IMR-90 (cell line): ENCODE measurements around the gene UBE3C.

Experiments used
- CEBPB ChIP-seq: IDR thresholded peaks from 2 replicates; pipeline ENCODE4 v1.6.1; 2012; ENCODE audit warnings: low read depth, low read length, improper control_type of control experiment
- CHD1 ChIP-seq: IDR thresholded peaks from 2 replicates; pipeline ENCODE4 v1.6.1; 2012; ENCODE audit warnings: low read depth, low read length, improper control_type of control experiment
- CTCF ChIP-seq: conservative IDR thresholded peaks from 2 replicates; pipeline ENCODE4 v1.5.1; 2012; ENCODE audit warnings: mild to moderate bottlenecking, low read depth, low read length, improper control_type of control experiment
- ELK1 ChIP-seq: fragments of 150-350 bp; IDR thresholded peaks from 2 replicates; pipeline ENCODE4 v1.6.1; 2016; ENCODE audit warnings: low read depth, mild to moderate bottlenecking, low read length, moderate library complexity, borderline replicate concordance
- FOS ChIP-seq: fragments of 150-350 bp; IDR thresholded peaks from 2 replicates; pipeline ENCODE4 v1.6.1; 2016; ENCODE audit warnings: low read depth, low read length
- MAFK ChIP-seq: IDR thresholded peaks from 2 replicates; pipeline ENCODE4 v1.6.1; 2012; ENCODE audit warnings: low read depth, low read length, improper control_type of control experiment
- MAZ ChIP-seq: IDR thresholded peaks from 2 replicates; pipeline ENCODE4 v1.6.1; 2012; ENCODE audit warnings: low read depth, mild to moderate bottlenecking, low read length, improper control_type of control experiment, moderate library complexity, borderline replicate concordance
- MXI1 ChIP-seq: IDR thresholded peaks from 2 replicates; pipeline ENCODE4 v1.6.1; 2012; ENCODE audit warnings: low read depth, mild to moderate bottlenecking, low read length, moderate library complexity, borderline replicate concordance
- NFE2L2 ChIP-seq: fragments of 150-350 bp; IDR thresholded peaks from 2 replicates; pipeline ENCODE4 v1.6.1; 2016; ENCODE audit warnings: low read depth, mild to moderate bottlenecking, low read length
- POLR2A ChIP-seq: IDR thresholded peaks from 2 replicates; pipeline ENCODE4 v1.6.1; 2012; ENCODE audit warnings: mild to moderate bottlenecking, low read depth, low read length
- RAD21 ChIP-seq: IDR thresholded peaks from 2 replicates; pipeline ENCODE4 v1.6.1; 2012; ENCODE audit warnings: low read length, improper control_type of control experiment
- RFX5 ChIP-seq: IDR thresholded peaks from 2 replicates; pipeline ENCODE4 v1.8.0; 2012; ENCODE audit warnings: low read depth, mild to moderate bottlenecking, low read length, moderate library complexity
- SMC3 ChIP-seq: fragments of 150-350 bp; IDR thresholded peaks from 2 replicates; pipeline ENCODE4 v1.6.1; 2016; ENCODE audit warnings: low read depth, mild to moderate bottlenecking, antibody characterized with exemption, low read length, moderate library complexity
- USF2 ChIP-seq: fragments of 150-350 bp; IDR thresholded peaks from 2 replicates; pipeline ENCODE4 v1.6.1; 2017; ENCODE audit warnings: mild to moderate bottlenecking, antibody characterized with exemption, low read length, low read depth

GRCh38 chr7:157282141-157282801 lies 143.5 kb downstream of the UBE3C start:
- TF ChIP-seq CTCF (no peak), FOS (no peak), NFE2L2 (no peak), CEBPB (no peak), RAD21 (no peak), MAZ (no peak), SMC3 (no peak), POLR2A (no peak), MXI1 (no peak), ELK1 (no peak), MAFK (no peak), CHD1 (no peak), RFX5 (no peak), USF2 (no peak)
